ENCODE results near the gene PIGR.

The PIGR gene

DNA sequence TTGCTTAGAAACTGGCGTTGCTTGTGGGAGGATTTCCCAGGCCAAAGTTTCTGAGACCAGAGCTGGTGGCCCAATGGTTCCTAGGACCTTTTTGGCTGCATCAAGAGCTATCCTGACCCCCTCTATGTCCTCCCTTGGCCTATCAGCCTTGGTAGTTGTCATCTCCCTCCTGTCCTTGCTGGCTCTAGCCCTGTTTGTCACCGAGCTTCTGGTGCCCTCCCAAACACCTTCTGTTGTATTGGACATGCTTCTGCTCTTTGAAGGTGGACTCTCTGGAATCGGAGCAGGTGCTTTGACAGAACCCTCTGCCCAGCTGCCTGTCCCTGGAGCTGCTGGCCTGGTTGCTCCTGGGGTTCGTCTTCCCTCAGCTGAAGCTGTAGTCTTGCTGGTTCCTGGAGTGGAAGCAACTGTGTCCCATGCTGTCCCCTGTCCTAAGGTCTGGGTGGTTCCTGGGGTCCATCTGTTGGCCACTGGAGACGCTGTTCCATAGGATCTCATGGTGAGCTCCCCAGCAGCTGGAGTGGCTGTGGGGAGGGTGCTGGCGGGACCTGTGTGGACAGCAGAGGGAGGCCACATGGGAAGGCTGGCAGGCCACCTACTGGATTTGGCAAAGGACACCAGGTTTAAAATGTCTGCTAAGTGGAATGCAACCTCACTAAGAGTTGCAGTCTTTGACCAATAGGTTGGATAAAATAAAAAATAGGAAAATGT, 14.6 kb upstream of the PIGR start:
- no peak for DNase-seq

DNA sequence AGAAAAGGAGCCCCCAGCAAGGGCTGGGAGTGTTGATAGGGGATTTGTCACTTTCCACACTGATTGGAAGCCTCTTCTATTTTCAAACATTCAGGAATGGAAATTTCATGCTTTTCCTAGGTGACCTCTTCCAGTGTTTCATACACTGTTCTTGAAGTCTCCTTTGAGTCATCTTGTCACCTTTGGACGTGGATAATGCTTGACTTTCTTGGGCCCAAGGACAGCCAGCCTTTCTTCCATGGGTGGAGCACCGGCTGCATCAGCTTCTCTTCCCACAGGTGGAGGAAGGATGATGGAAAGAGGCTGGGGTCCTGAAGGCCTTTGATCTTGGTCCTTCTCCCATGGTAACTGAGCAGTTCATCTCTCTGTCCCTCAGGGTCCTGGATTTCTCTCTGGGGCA, 11.9 kb upstream of the PIGR start:
- no peak for DNase-seq

DNA sequence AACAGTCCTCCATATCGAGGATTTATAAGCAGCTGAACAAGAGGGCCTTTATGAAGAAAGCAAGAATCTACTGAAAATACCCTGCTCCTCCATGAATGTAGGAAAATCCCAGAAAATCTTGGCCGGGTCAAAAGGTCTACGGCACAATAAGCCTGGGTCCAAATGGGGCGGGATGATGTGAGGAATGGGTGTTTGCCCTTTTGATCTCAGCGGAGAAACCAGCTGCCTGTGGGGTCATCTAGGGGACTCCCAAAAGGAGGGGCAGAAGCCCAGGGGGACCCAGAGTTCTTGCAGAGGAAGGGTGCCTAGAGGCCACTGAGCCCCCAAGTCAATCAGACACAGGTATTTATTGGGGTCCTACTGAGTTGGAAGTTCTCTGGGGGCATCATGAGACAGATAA, 11.4 kb upstream of the PIGR start:
- DNase-seq: no peak

DNA sequence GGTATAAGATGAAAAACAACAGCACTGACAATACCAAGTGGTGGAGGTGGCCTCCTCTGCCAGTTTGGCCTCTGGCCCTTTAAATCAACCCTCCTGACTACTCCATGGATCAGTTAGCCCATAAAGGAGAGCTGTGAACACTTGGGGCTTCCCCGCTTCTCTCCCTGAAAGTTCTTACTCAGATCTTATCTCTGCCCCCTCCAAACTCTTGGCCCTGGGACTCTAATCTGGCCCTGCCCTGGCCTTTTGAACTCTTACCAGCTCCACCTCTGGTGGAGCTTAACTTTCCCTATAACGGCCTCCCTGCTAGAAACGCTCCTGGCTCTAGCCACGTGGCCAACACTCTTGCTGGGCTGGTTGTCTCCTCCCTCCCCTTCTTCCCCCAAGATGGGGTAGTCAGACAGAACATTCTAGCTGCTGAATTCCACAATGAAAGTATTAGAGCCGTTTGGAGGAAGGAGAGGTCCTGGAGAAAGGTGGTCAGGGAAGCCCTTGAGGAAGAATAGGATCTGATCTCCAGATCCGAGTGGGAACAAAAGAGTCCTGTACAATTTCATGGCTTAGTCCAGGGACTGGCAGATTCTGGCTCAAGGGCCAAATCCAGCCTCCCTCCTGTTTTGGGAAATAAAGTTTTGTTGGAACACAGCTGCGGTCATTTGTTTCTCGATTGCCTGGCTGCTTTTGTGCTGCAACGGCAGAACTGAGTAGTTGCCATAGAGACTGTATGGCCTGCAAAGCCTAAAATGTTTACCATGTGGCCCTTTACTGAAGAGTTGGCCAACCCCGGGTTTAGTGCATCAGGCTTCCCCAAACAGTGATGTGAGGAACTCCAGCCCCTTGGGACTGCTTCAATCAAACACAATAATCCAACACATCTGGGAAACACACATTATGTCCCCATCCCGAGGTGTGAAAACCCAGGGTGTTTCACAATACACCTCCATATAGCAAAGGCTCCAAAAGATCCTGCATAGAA, 9.5 kb upstream of the PIGR start:
- peak; percentile 62 for DNase-seq

DNA sequence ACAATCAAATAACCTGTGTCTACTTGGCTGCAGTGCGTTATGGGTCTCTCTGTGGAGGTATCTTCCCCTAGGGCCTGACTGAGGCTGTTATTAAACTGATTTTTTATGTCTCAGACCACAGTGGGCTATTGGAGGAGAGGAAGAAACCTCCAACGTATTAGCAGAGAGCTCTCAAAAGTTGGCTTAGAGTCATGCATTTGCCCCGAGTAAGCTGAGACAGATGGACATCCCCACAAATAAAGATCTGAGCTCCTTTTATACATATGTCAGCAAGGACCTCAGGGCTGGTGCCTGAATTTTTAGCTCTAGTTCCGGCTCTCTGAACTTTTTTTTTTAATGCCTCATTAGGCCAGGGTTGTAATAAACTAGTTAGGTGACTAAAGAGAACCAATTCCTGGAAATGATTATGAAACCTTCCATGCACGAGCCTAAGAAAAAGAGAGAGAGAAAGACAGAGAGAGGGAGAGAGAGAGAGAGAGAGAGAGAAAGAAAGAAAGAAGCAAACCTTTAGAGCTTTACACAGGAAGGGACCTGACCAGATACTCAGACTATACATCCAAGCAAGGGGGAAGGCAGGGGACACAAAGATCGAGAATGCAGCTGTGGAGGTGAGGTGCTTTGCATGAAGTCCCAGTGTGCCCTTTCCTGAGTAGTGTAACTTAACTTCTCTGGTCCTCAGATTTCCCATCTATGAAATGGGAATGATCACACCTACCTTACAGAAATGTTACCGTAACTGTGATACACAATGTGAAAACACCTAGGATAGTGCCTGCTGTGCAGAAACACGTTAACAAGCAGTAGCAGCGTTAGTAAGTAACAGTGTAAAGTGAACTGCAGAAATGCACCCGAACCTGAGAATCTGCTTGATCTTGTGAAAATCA, 8.4 kb upstream of the PIGR start:
- no peak for DNase-seq

DNA sequence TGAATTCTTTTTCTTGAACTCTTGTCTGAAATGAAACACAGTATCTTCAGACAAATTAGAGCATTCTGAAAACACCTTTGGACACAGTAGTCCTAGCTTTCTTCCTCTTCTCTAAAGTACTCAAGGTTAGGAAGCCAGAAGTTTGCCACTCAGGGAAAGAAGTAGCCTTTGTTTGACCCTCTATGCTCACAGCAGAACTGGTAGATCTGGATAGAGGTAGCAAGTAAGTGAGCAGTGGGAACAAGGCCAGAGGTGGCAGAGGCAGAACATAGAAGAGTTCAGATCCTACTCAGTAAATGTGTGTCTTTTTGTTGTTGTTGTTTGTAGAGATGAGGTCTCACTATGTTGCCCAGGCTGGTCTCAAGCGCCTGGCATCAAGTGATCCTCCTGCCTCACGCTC, 7.4 kb upstream of the PIGR start:
- no peak for DNase-seq

DNA sequence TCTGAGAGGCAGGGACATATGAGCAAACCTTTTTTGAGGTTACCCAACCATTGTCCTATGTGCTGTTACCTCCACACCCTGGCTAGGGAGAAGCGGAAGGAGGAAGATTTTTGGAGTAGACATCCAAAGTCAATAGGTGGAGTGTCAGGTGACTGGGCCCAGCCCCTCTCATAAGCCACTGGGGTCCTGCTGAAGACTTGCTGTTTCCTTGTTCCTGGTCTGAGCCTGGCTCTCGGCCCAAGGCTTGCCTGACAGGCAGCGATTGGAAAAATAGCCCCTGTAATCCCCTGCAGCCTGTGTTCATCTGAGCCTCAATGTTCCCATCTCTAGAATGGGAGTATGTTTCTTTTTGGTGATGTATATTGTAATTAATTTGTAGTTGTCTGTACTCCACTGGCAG, 6.9 kb upstream of the PIGR start:
- no peak for DNase-seq

DNA sequence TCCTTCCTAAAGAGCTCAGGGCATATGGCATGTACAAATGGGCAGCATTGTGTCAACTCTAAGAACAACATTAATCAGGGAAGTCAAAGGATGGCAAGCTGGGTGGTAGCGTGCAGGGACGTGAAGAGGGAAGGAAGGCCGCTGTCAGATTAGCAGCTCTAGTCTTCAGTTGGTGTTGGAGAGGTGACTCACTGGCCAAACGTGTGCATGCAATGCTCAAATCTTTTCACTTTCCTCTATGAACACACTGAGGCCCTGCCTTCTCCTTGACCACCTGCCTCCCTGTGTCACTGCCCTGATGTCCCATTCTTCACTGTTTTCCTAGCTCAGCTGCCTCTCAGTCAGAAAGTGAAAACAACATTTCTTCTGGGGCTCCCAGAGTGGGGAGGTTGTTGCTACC, 5.9 kb upstream of the PIGR start:
- DNase-seq: no peak

DNA sequence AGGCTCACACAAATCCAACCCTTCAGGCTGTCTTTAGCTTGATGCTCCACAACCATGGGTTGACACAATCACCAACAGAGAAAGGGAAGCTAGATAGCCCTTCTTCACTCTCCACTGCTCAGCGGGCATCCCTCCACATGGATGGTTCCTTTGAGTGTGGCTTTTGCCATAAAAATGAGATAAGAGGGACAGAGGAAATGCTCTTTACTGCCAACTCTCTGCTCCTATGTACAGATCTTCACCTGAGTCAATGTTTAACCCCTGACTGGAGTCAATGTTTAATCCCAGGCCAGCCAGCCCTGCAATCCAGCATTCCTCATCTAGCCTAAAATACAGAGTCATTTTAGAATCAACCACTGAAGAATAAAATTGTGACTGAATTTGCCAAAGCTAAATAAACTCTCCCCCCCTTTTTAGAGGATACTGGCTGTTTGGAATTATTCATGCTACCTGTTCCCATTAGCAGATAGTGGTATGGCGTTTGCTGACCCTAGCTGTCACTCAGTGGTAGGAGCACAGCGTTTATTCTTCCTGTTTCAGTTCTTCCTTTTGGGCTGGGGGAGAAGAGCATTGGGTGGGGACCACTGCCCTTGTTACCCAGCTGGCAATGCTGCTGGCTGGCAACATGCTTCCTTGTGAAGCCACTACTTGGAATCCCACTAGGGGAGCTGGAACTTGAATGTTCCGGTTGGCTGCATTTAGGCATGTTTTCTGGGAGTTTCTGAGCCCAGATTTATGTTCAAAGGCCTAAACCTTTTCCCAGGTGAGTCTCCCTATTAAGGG, 5.2 kb upstream of the PIGR start:
- no peak for DNase-seq

DNA sequence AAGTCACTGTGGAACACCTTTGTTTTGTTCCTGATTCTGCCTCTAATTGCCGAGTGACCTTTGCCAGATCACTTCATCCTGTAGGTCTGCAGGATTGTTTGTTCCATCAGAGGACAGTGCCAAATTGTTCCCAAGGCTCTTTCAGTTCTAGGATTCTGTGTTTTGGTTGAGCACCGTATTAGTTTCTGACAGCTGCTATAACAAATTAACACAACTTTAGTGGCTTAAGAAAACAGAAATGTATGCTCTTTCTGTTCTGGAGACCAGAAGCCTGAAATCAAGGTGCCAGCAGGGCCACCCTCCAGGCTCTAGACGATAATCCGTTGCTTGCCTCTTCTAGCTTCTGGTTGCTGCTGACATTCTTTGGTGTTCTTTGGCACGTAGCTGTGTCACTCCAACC, 3.4 kb upstream of the PIGR start:
- no peak for DNase-seq

DNA sequence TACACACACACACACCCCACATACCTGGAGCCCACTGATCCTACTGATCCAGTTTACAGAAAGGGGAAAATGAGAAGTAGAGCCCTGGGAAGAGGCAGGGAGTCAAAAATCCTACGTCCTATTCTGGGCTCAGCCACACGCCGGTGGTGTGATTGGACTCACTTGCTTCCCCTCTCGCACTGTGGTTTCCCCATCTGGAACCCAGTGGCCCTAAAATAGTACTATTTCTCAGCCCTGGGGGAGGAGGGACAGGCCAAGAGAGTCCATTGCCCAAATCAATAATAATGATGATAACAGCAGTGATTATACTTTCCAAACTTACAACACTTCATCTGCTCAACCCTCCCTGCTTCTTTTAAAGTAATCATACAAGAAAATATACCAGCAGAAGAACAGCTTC, 2.9 kb upstream of the PIGR start:
- DNase-seq: no peak

DNA sequence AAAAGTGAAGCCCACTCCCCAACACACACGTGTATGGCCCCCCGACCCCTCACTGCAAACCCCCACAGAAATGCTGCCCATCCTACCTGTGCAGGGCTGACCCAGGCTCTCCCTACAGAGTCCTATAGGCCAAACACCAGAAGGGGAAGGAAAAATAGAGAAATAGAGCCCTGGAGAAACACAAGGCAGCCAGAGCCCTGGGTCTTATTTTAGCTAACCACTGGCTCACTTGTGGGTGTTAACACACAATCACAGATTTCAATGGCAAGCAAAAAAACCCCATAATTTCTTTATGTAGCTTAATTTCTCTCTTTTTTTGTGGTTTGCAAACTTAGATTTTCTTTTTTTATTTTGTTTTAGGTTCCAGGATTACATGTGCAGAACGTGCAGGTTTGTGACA, 989 bp upstream of the PIGR start:
- no peak for DNase-seq

DNA sequence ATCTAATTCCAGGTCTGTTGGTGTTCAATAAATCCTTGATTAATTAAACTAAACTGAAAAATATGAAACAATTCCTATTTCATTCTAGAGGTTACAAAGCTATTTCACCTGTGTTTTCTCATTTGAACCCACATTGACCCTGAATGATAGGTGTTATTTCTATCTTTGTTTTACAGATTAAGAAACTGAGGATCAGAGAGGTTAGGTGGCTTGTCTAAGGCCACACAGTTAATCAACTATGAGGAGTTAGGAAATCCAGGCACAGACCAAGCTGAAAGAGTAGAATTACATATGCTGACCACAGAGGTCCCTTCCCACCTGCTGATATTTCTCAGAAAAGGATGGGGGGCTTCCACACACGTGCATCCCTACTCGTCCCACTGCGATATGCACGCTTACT, 487 bp downstream of the PIGR start:
- DNase-seq: no peak

DNA sequence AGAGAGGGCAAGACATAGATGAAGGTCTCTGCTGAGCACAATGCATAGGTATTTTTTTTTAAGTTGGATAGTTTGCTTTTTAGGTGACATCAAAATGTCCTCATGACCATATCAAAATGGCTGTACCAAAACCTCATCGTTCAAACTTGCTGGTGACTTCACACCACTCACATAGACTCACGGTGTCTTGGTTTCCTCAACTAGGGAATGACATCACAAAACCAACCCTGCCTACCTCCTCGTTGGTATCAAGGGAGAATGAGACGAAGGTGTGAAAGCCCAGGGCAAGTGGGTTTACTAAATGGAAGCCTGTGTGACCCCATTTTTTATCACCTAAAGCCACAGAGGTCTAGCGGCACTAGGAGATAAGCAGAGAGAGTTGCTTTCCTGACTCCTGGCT, 1.6 kb downstream of the PIGR start:
- no peak for DNase-seq

DNA sequence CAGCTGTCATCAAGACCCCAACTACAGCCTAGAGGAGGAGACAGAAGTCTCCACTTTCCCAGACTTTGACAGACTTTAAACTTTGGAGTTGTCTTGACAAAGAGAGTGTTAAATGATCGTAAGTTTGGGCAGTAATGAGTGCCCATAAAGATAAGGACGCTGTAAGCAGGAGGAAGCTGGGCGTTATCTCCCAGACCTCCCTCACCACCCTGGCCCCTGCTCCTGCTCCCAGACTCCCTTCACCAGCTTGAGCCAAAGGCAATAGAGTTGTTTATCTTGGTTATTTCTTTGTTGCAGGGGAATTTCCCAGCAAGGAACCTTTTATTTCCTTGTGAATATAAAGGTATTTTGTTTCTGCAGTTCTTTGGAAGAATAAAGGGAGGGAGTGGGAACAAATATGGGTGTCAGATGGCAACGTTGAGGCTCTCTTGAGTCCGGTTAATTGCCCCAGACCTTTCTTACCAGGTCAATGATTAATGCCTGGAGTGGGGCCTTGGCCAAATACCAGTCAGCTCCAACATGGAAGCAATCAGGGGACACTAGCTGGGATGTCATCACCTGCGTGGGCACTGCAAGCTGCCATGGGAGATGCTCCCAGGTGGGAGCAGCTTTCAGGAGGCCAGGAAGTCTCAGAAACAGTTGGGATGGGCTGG, 4.4 kb downstream of the PIGR start:
- no peak for DNase-seq

DNA sequence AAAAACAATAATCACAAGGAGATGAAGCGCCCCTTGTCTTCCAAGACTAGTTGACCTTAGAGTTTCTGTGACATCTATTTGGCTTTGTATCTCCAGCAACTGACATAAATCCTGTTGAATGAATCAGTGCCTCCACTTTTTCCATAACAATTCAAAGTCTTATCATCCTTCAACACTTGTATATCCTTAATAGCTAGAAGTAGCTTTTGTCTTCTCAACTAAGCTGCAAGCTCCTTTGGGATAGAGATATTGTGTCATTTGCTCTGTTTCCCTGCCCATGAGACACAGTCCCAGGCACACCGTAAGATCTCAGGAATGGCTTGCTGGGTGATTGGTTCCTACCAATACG, 5.7 kb downstream of the PIGR start:
- DNase-seq: no peak

DNA sequence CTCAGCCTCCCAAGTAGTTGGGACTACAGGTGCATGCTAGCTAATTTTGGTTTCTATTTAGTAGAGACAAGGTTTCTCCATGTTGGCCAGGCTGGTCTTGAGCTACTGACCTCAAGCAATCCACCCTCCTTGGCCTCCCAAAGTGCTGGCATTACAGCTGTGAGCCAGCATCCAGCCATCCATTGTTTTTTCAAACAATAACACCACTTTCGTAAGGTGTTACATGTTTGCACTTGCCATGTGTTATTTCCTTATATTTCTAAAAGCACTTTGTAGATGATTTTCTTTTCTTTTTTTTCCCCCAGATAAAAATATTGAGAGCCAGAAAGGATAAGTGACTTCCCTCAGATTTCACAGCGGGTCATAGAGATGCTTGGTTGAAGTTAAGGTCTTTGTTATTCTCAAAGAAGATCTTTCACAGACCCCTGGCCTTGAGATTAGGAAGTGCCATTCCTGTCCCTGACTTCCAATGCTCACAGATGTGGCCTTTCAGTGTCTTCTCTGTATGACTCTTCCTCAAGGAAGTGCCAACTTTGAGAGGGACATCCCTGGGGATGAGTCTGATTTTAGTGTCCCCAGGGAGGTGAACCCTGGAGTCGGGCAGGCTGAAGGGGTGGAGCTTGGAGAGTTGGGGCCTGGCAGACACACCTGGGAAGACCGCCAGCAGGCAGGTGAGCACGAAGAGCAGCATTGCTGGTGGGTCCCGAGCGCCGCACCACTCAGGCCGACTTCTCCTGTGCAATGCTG, 6.3 kb downstream of the PIGR start:
- no peak for DNase-seq

DNA sequence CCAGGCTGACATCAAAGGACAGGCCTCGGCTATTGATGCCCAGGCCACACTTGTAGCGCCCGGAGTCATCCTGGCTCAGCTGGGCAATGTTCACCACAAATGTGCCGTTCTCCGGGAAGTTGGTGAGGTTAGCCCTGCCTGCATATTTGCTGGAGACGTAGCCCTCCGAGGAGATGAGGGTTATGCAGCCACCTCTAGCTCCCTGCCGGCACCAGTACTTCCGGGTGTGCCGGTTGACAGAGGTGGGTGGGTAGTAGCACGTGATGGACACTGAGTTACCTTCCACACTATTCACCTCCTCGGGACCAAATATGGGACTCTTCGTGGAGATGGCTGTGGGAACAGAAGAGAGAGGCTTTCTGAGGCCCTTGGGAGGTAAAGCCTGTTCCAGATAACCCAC, 7.1 kb downstream of the PIGR start:
- DNase-seq: no peak

DNA sequence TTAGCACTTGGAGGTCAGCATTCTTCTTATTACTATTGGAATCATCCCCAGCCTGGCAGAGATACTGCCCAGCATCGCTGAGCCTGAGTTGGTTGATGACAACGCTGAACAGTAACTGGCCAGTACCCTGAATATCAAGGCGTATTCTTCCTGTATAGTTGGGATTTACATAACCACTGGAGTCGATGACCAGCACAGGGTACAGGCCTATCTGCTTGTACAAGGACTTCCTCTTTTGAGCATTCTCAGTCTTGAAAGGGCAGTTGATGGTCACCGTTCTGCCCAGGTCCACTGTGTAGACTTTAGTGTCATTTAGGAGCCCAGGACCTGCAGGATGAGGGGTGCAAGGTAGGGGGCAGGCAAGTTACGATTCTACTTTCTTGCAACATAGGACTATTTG, 8.8 kb downstream of the PIGR start:
- no peak for DNase-seq

DNA sequence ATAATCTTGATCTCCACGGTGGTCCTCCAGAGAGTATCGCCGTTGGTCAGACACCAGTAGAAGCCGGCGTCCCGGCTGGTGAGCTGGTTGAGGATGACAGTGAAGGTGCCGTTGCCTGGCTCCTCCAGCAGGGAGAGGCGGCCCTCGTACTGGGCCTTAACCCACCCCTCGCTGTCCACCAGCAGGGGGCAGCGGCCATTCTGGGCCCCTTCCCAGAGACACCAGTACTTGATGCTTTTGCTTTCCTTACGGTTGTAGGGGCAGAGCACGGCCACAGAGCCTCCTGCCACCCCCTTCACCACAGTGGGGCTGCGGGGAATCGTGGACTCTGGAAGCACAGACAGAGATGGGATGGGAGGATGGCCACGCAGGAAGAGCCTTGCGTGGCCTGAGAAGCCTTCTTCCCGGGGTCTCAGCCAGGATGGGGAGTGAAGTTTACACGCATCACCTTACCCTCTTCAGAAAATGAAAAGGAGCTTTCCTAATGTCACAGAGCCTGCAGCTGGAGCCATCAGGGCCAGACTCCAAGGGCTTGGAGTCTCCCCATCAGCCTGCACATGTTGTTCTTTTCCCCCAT, 10.7 kb downstream of the PIGR start:
- peak; percentile 22 for DNase-seq

Measured in fibroblast of skin of abdomen (primary cell).